Activated T-cell treated with anti-CD3 and anti-CD28 coated beads for 48 hours (primary cell): ENCODE results near the gene RAB26.

Source experiments
- DNase-seq: peaks from one replicate; pipeline ENCODE4 v3.0.0-alpha.2; 2020; ENCODE audit warnings: low read depth

Gene RAB26

GRCh38 chr16:2178321-2179106 lies 30.1 kb downstream of the RAB26 start:
- DNase-seq, result peak; percentile 47

DNA sequence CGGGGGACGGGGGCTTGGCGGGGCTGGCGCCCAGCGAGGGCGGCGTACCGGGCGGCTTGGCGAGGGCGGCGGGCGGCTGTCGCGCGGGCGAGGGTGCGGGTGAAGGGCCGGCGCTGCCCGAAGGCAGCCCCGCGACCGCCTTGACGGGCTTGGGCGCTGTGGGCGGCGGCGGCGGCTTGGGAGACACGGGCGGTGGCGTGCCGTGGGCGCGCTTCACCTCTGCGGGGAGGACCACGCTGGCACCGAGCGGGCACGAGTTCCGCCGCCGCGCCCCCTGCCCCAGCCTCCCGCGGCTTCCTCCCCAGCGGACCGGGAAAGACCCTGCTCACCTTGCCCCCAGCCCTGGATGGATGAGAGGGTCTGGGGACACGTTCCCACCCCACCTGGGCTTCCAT lies 30.7 kb downstream of the RAB26 start:
- no peak for DNase-seq

DNA sequence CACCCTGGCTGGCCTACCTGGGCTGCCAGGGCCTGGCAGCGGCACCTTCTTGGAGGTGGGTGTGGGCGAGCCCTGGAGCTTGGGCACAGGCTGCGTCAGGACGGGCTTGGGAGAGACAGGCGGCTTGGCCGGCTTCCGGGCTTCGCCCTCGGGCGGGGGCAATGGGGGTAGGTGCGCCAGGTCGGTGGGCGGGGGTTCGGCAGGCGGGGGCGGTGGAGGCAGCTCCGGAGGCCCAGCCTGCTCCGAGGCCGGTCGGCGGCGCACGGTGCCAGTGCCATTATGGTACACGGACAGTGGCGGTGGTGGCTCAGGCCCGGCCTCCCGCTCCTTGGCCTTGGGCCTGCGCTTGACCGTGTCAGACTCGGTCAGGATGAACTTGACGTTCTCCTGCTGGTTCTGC lies 31.2 kb downstream of the RAB26 start:
- no peak for DNase-seq

GRCh38 chr16:2180461-2180860 lies 32.0 kb downstream of the RAB26 start:
- no peak for DNase-seq

DNA sequence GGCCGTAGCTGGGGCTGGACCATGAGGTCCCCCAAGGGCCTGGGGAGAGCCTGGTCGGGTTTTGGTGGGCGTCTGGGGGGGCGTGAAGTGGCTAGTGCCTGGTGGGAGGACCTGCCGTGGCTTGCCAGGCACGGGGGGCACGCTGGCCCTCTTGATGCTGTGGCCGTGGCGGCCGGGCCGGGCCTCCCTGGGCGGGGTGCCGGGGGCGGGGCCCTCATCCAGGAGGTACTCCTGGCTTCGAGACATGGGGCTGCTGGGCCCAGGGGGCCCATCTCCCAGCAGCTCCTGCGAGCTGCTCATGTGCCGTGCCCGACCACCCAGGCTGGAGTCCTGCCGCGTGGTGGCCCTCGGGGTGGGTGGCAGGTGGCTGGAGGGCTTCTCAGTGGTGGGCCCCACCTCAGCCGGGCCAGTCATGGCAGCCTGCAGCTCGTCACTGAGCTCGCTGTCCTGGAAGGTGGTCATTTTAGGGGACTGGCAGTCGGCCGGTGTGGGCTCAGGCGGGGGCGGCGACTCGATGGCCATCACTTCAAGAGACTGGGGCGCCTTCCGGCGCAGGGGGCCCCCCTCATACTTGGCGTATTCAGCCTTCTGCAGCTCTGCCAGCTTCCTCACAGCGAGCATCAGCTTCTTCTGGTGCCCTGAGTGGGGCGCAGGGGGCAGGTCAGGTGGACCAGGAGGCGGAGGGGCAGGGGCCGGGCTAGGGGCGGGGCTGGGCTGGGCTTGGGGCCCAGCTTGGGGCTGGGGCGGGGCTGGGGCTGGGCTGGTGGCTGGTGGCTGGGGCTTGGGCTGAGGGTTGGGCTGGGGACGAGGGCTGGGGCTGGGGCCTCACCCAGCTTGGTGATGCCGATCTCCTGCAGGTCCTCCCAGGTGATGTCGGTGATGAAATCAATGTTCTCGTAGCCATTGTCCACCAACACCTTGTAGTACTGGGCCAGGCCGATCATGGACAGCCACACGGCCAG lies 32.8 kb downstream of the RAB26 start:
- DNase-seq, result no peak

- DNase-seq, result no peak
Observed at GRCh38 chr16:2181952-2182351, 33.5 kb downstream of the RAB26 start.

- DNase-seq, result no peak
Observed at GRCh38 chr16:2183671-2184070, 35.2 kb downstream of the RAB26 start.

- no peak for DNase-seq
Observed at GRCh38 chr16:2184346-2184745, 35.9 kb downstream of the RAB26 start.

- no peak for DNase-seq
Observed at GRCh38 chr16:2184962-2185361, 36.5 kb downstream of the RAB26 start.

DNA sequence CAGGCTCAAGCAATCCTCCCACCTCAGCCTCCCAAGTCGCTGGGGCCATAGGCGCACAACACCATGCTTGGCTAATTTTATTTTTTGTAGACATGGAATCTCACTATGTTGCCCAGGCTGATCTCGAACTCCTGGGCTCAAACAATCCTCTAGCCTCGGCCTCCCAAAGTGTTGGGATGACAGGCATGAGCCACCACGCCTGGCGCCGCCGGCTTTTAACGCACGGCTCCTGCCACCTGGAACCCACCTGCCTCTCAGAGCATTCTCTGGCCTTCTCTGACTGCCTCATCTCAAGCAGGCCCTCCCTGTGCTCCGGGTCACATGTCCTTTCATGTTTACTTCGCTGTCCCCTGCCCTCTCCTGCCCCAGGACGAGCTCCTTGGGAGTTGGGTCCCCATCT lies 37.6 kb downstream of the RAB26 start:
- no peak for DNase-seq

- DNase-seq, result no peak
Observed at GRCh38 chr16:2186505-2186904, 38.1 kb downstream of the RAB26 start.

DNA sequence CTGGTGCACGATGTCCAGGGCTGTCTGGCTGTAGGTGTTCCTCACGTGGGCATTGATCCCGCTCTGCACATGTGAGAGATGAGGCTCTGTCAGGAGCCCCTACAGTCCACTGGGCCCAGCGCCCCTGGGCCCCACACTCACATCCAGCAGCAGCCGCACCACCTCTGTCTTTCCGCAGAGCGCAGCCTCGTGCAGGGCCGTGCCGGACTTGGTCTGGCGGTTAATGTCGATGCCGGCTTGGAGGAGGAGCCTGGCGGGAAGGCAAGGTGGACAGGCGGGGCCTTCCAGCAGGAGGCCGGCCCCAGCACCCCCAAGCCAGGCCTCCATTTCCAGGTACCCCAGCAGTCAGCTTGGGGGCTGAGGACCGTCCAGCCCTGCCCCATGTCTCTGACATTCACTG lies 38.8 kb downstream of the RAB26 start:
- no peak for DNase-seq

DNA sequence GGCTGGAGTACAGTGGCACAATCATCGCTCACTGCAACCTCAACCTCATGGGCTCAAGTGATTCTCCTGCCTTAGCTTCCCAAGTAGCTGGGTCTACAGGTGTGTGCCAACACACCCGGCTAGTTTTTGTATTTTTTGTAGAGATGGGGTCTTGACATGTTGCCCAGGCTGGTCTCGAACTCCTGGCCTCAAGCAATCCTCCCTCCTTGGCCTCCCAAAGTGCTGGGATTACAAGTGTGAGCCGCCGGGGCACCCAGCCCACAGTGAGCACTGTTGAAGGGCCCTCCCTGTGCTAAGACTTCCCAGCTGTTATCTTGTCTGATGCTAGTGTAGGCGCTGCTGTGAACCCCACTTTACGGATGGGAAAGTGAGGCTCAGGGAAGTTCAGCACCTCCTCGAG lies 40.0 kb downstream of the RAB26 start:
- no peak for DNase-seq

GRCh38 chr16:2189252-2189893 lies 40.9 kb downstream of the RAB26 start:
- no peak for DNase-seq

- DNase-seq, result no peak
Observed at GRCh38 chr16:2190002-2190658, 41.7 kb downstream of the RAB26 start.

DNA sequence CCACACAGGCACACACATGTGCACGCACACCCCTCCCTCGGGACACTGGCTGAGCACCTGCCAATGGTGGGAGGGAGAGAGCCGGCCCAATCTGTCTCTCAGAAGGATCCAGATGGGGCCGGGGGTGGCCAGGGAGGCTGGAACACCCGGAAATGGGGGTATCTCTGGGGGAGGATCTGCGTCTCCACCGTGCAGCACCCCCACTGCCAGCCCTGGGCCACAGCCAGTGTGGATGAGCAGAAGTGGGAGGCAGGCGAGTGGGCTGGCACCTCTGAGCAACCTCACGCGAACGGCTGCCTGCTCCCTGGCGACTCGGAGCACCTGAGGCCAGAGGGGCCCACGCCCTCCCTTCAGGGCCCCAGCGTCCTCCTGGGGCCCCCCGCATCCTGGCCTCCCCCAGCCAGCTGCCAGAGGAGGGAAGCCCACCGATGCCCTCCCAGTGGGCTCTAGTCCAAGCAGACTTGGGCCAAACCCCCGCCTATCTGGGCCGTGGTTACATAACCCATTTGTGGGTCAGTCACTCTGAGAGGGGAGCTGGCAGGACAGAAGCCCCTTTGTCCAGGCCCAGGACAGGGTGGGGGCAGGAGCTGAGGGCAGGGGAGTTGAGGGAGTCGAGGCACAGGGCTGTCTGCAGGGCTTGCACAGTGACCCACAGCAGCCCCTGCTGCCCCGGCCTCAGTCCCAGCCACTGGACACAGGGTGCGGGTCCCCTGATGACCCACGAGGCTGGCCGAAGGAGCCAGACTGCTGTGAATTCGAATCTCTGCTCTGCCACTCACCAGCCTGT lies 42.4 kb downstream of the RAB26 start:
- DNase-seq, result no peak

DNA sequence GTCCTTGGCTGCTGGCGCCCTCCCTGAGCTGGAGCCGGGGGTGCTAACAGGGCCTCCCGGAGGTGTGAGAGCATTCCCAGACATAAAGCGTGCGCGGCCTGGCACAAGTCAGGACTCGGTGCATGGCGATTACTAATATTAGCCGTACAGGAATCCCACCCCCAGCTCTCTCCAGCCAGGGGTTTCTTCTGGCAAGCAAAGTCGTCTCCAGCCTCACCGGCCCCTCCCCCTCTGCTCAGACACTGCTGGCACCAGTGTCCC lies 43.0 kb downstream of the RAB26 start:
- no peak for DNase-seq

DNA sequence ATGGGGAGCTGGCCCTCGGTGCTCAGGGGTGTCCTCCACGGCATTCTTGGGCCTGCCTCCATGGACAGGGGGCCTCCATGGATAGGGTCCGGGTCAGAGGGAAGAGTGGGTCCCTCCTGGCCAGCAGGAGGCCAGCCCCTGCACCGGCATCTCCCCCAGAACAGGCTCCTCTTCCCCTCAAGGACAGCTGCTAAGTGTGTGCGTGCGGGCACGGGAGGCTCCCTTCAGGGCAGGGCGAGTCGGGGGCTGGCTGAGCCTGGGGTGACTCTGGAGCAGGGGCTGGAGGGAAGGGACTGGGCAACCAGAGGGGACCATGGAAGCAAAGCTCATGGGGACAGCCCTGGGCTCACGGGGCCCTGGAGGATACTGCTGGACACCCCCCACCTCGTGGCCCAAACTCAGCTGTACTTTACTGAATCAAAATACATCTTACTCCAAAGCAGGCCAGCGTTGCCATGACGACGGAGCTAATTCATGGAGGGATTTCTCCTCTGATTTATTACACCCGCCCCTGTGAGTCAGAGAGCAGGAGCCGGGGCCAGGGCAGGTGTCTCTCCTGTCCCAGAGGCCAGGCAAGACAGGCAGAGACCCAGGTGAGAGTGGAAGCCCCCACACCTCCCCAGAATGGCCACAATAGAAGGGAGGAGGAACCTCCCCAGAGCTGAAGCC lies 45.9 kb downstream of the RAB26 start:
- DNase-seq, result no peak

DNA sequence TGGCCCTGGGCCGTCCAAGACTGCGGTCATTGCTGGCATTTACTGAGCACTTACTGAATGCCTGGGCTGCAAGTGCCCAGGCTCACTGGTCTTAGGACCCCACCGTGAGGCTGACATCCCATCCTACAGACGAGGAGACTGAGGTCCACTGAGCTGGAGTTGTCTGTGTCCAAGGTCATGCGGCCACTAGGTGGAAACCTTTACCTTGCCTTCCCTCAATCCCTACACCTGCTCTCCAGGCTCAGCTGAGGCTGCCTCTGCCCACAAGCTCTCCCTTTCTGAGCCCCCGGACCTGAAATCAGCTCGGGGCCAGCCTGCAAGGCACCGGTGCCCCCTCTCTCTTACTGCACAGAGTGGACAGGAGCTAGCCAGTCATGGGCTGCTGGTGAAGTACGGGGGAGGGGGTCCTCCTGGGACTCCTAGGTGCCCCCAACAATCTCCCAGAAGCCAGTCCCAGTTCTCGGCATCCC lies 46.5 kb downstream of the RAB26 start:
- no peak for DNase-seq

DNA sequence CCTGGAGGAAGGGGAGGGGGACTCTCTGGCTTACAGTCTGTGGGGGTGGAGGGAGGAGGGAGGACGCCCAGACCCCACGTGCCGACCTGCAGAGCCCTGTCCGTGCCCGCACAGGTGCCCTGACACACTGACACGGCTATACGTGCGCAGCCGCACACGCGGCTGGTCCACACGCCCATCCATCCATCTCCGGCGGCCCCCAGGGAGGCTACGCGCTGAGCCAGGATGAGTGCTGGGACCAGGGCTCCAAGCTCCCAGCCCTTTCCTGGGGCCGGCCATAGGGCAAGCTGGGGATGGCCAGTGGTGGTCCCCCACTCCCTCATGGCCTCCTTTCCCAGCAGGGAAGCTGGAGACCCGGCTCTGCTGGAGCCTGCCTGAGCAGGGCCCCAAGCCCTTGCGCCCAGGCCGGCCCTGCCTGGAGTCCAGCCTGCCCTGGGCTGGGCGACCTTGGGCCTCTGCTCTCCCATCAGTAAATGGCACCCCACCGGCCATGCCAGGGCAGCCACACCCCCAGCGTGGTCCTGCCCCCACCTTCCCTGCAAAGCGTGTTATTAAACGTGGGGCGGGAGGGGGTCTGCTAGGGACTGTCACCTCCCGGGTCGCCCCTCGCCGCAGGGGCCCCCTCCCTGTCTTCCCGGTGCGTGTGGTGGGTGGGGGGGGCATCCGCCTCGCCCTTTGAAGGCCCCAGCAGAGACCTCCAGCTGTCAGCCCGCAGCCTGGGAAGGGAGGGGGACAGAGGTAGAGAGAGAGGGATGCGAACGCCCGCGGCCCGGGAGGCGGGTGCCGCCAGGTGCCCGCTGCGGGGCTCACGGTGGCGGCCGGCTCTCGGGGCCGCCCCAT lies 47.1 kb downstream of the RAB26 start:
- no peak for DNase-seq
